ENCODE measurements around the gene KLHDC2.
"Not testable (repeated sequence)": the region's sequence is repeated elsewhere in the genome, so short reads cannot be mapped to it uniquely, and the experiment has no call there.

Gene KLHDC2

GRCh38 chr14:49766839-49767238 lies 1.1 kb upstream of the KLHDC2 start:
- no peaks in the 10 kb centered on the region for H3K9me3 Mint-ChIP-seq
- H3K4me1 Mint-ChIP-seq: peaks cover 37% of the 10 kb centered on the region
- H3K27me3 Mint-ChIP-seq: no peaks in the 10 kb centered on the region
- peak overlapping the region; percentile 97 for H3K27ac Mint-ChIP-seq (ENCODE audit: low read depth)
- H3K36me3 Mint-ChIP-seq (ENCODE audit: insufficient read depth): peaks cover 18% of the 10 kb centered on the region
- peak overlapping the region; percentile 94 for H3K4me3 Mint-ChIP-seq
- no peak for DNase-seq (ENCODE audit: low spot score in 2 of 2)
- ATAC-seq (replicated peaks; ENCODE audit: extremely low read depth, poor library complexity, severe bottlenecking): no peak

- H3K36me3 Mint-ChIP-seq (ENCODE audit: insufficient read depth): peaks cover 18% of the 10 kb centered on the region
- peak overlapping the region; percentile 94 for H3K4me3 Mint-ChIP-seq
- H3K27ac Mint-ChIP-seq (ENCODE audit: low read depth): peak overlapping the region; percentile 97
- ATAC-seq (replicated peaks; ENCODE audit: extremely low read depth, poor library complexity, severe bottlenecking) (no peak), DNase-seq (ENCODE audit: low spot score in 2 of 2) (no peak)
- H3K27me3 Mint-ChIP-seq: no peaks in the 10 kb centered on the region
- H3K4me1 Mint-ChIP-seq: peaks cover 37% of the 10 kb centered on the region
- no peaks in the 10 kb centered on the region for H3K9me3 Mint-ChIP-seq
Observed at GRCh38 chr14:49767270-49767570, 733 bp upstream of the KLHDC2 start.

GRCh38 chr14:49768301-49769121 lies 558 bp downstream of the KLHDC2 start:
- no peaks in the 10 kb centered on the region for H3K27me3 Mint-ChIP-seq
- H3K4me3 Mint-ChIP-seq: peak overlapping the region; percentile 94
- DNase-seq (ENCODE audit: low spot score in 2 of 2) (peak; percentile 32 to 61), ATAC-seq (replicated peaks; ENCODE audit: extremely low read depth, poor library complexity, severe bottlenecking) (peak; percentile 57)
- H3K9me3 Mint-ChIP-seq: no peaks in the 10 kb centered on the region
- H3K27ac Mint-ChIP-seq (ENCODE audit: low read depth): peak overlapping the region; percentile 97
- peaks cover 37% of the 10 kb centered on the region for H3K4me1 Mint-ChIP-seq
- peaks cover 21% of the 10 kb centered on the region for H3K36me3 Mint-ChIP-seq (ENCODE audit: insufficient read depth)

DNA sequence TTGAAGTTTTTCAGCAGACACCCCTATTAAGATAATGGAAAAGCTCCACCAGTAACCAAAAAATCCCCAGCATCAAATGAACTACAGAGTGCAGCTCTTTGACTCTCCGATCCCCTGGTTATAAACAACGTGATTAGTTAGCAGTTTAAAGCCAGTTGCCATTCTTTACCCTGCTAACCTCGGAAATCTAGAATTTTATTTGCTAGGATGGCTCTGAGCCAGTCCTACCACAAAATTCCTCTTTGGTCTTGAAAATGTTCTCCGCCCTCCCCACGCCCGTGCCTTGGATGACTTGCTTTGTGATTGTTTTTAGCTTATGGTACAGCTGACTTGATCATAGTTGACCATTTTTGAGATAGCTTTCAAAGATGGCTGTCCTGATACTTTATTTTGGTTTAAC lies 1.2 kb downstream of the KLHDC2 start:
- peaks cover 37% of the 10 kb centered on the region for H3K4me1 Mint-ChIP-seq
- ATAC-seq (replicated peaks; ENCODE audit: extremely low read depth, poor library complexity, severe bottlenecking): no peak

DNA sequence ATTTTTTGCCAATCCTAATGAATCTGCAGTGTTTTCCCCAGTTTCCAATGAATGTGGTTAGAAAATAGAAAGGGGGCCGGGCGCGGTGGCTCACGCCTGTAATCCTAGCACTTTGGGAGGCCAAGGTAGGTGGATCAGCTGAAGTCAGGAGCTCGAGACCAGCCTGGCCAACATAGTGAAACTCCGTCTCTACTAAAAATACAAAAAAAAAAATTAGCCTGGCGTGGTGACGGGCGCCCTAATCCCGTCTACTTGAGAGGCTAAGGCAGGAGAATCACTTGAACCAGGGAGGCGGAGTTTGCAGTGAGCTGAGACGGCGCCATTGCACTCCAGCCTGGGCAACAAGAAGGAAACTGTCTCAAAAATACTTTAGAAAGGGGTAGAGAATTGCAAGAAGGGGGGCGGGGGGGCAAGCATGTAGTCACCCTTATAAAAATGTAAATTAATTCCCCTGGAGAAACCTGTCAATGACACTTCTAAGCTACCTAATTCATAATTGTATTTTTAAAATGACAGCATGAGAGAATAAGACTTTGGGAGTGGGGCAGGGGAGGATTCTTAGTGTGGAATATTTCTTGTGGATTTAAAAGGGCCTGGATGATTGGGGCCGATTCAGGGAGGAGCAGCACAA lies 1.7 kb downstream of the KLHDC2 start:
- DNase-seq (ENCODE audit: low spot score in 2 of 2): no peak
- Mint-ChIP-seq H3K27me3 (no peaks in the 10 kb centered on the region), H3K4me1 (peaks cover 37% of the 10 kb centered on the region), H3K9me3 (no peaks in the 10 kb centered on the region), H3K27ac (ENCODE audit: low read depth) (peak overlapping the region; percentile 97), H3K4me3 (peak overlapping the region; percentile 94), H3K36me3 (ENCODE audit: insufficient read depth) (peaks cover 22% of the 10 kb centered on the region)
- ATAC-seq (replicated peaks; ENCODE audit: extremely low read depth, poor library complexity, severe bottlenecking): no peak

More for the DNA sequence above, 1.2 kb downstream of the KLHDC2 start:
- no peak for DNase-seq (ENCODE audit: low spot score in 2 of 2)
- peaks cover 21% of the 10 kb centered on the region for H3K36me3 Mint-ChIP-seq (ENCODE audit: insufficient read depth)
- H3K4me3 Mint-ChIP-seq: peak overlapping the region; percentile 94
- peak overlapping the region; percentile 97 for H3K27ac Mint-ChIP-seq (ENCODE audit: low read depth)
- no peaks in the 10 kb centered on the region for H3K9me3 Mint-ChIP-seq
- no peaks in the 10 kb centered on the region for H3K27me3 Mint-ChIP-seq

DNA sequence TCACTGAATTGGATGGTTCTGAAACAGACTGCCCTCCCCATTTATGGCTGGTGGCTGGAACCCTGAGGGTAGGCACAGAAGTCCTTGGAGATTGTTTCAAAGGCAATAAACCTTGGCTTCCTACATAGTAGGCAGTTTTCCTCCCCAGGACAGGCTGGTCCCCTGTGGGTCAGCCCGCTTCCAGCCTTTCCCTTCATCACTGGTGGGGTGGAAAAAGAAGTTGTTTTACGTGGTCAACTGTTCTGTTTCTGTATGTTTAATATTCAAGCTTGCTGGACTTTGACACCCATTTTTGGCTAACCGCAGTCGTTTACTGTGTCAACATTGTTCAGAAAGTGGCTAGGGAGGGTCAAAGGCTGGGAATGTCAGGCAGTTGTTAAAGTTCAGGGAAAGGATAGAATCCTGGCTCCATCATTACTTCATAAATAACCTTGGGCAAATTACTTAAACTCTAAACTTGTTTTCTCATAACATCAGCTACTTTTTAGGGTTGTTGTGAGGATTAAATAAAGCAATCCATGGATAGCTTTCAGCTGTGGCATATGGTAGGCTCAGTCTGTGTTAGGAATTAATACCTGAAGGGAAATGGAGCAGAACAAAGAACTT lies 2.4 kb downstream of the KLHDC2 start:
- Mint-ChIP-seq H3K9me3 (no peaks in the 10 kb centered on the region), H3K27me3 (no peaks in the 10 kb centered on the region), H3K4me1 (peaks cover 41% of the 10 kb centered on the region), H3K27ac (ENCODE audit: low read depth) (no peak overlapping the region), H3K4me3 (no peak overlapping the region), H3K36me3 (ENCODE audit: insufficient read depth) (peaks cover 28% of the 10 kb centered on the region)
- no peak for ATAC-seq (replicated peaks; ENCODE audit: extremely low read depth, poor library complexity, severe bottlenecking)
- DNase-seq (ENCODE audit: low spot score in 2 of 2): no peak

DNA sequence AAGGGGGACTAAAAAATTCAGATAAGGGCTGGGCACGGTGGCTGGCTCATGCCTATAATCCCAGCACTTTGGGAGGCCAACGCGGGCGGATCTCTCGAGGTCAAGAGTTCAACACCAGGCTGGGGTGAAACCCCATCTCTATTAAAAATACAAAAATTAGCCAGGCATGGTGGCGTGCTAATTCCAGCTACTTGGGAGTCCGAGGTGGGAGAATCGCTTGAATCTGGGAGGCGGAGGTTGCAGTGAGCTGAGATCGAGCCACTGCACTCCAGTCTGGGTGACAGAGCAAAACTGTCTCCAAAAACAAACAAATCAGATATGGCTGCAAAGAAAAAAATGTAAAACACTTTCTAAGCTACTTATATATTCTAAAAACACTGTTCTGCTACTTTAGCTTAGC lies 3.7 kb downstream of the KLHDC2 start:
- not testable (repeated sequence) for H3K9me3 Mint-ChIP-seq; DNase-seq (ENCODE audit: low spot score in 2 of 2); H3K4me3 Mint-ChIP-seq; ATAC-seq (replicated peaks; ENCODE audit: extremely low read depth, poor library complexity, severe bottlenecking); H3K27ac Mint-ChIP-seq (ENCODE audit: low read depth); H3K27me3 Mint-ChIP-seq
- H3K36me3 Mint-ChIP-seq (ENCODE audit: insufficient read depth): peaks cover 35% of the 10 kb centered on the region
- peaks cover 50% of the 10 kb centered on the region for H3K4me1 Mint-ChIP-seq

DNA sequence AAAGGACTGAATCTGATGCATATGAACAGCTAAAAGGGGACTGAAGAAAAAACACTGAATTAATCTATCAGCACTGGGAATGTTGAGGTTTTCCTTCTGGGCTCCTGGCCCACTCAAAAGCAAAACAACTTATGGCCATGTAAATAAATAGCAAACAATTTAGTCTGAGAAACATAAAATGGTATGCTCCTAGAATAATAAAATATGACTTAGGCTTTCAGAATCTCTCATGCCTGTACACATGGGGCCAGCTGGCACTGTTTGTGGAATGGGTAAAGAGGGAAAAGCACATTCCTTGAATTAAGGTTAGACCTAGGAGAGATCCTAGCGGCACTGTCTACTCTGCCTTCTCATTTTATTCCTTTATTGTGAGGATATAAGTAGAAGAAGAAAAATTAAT lies 6.2 kb downstream of the KLHDC2 start:
- no peaks in the 10 kb centered on the region for H3K9me3 Mint-ChIP-seq
- no peaks in the 10 kb centered on the region for H3K27me3 Mint-ChIP-seq
- peaks cover 36% of the 10 kb centered on the region for H3K4me1 Mint-ChIP-seq
- DNase-seq (ENCODE audit: low spot score in 2 of 2) (no peak), ATAC-seq (replicated peaks; ENCODE audit: extremely low read depth, poor library complexity, severe bottlenecking) (no peak)
- no peak overlapping the region for H3K27ac Mint-ChIP-seq (ENCODE audit: low read depth)
- no peak overlapping the region for H3K4me3 Mint-ChIP-seq
- H3K36me3 Mint-ChIP-seq (ENCODE audit: insufficient read depth): peaks cover 42% of the 10 kb centered on the region

- DNase-seq (ENCODE audit: low spot score in 2 of 2) (no peak), ATAC-seq (replicated peaks; ENCODE audit: extremely low read depth, poor library complexity, severe bottlenecking) (no peak)
- Mint-ChIP-seq H3K4me1 (peaks cover 13% of the 10 kb centered on the region), H3K27ac (ENCODE audit: low read depth) (no peak overlapping the region), H3K9me3 (no peaks in the 10 kb centered on the region), H3K4me3 (no peak overlapping the region), H3K36me3 (ENCODE audit: insufficient read depth) (peaks cover 63% of the 10 kb centered on the region), H3K27me3 (no peaks in the 10 kb centered on the region)
Observed at GRCh38 chr14:49778421-49778820, 10.5 kb downstream of the KLHDC2 start.

DNA sequence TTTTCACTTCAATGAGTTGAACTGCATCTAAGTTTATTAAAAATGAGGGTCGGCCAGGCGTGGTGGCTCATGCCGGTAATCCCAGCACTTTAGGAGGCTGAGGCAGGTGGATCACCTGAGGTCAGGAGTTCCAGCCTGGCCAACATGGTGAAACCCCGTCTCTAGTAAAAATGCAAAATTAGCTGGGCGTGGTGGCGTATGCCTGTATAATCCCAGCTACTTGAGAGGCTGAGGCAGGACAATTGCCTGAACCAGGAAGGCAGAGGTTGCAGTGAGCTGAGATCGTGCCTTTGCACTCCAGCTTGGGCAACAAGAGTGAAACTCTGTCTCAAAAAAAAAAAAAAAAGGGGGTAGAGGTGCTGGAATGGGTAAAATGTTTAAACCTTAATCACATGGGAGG lies 13.1 kb downstream of the KLHDC2 start:
- not testable (repeated sequence) for H3K27me3 Mint-ChIP-seq; ATAC-seq (replicated peaks; ENCODE audit: extremely low read depth, poor library complexity, severe bottlenecking); H3K9me3 Mint-ChIP-seq; DNase-seq (ENCODE audit: low spot score in 2 of 2); H3K4me1 Mint-ChIP-seq; H3K4me3 Mint-ChIP-seq; H3K27ac Mint-ChIP-seq (ENCODE audit: low read depth)
- peaks cover 69% of the 10 kb centered on the region for H3K36me3 Mint-ChIP-seq (ENCODE audit: insufficient read depth)

- peaks cover 74% of the 10 kb centered on the region for H3K36me3 Mint-ChIP-seq (ENCODE audit: insufficient read depth)
Observed at GRCh38 chr14:49783394-49784014, 15.6 kb downstream of the KLHDC2 start.

GRCh38 chr14:49786315-49786714 lies 18.4 kb downstream of the KLHDC2 start:
- no peaks in the 10 kb centered on the region for H3K4me1 Mint-ChIP-seq
- H3K27me3 Mint-ChIP-seq: no peaks in the 10 kb centered on the region
- peaks cover 71% of the 10 kb centered on the region for H3K36me3 Mint-ChIP-seq (ENCODE audit: insufficient read depth)
- H3K27ac Mint-ChIP-seq (ENCODE audit: low read depth): no peak overlapping the region
- DNase-seq (ENCODE audit: low spot score in 2 of 2) (no peak), ATAC-seq (replicated peaks; ENCODE audit: extremely low read depth, poor library complexity, severe bottlenecking) (no peak)
- no peak overlapping the region for H3K4me3 Mint-ChIP-seq
- no peaks in the 10 kb centered on the region for H3K9me3 Mint-ChIP-seq

More at GRCh38 chr14:49783394-49784014, 15.6 kb downstream of the KLHDC2 start:
- Mint-ChIP-seq H3K9me3 (no peaks in the 10 kb centered on the region), H3K4me1 (no peaks in the 10 kb centered on the region), H3K27me3 (no peaks in the 10 kb centered on the region), H3K4me3 (no peak overlapping the region), H3K27ac (ENCODE audit: low read depth) (no peak overlapping the region)
- DNase-seq (ENCODE audit: low spot score in 2 of 2) (no peak), ATAC-seq (replicated peaks; ENCODE audit: extremely low read depth, poor library complexity, severe bottlenecking) (no peak)
